Measurements from ENCODE around the gene FGF8. TPM values are rescaled to one million over a fixed set of nuclear protein-coding genes. Genes with fewer than 3 reads are reported as not detected.

The FGF8 gene
- total RNA-seq, 2 donors from 2014 or later: not detected

DNA sequence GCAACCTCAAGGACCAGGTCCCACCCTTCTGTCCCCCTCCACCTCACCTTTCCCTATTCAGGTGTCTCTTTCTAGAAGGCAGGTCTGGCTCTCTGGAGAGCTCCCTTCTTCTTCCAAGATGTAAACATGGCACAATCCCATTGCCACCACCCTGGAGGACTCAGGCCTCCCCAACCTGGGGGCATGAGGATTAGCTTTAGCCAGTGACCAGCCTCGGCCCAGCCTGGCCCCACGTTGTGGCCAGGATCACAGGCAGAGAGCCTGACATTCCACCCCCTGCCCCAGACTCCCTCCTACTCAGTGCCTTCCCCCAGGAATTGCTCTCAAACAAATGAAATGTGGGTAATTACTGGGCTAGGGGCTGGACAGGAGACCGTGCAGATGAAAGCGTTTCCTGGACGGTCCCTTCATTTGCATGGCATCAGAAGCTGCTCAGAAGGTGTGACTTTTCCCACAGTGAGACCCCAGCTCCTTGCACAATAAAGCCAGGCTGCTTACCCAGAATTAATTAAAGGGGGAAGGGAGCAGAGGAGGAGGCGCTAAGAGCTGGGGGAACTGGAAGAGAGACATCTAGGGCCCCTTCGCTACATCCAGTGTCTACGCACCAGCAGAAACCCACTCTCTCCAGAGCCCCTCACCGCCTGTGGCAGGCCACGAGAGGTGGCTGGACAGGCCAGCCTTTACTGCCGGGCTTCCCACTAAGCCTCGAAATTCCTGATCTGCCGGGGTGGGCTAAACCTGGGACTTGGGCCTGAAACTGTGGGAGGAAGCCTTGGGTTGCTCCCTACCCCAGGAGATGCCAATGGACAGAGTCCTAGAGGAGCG is 7.7 kb downstream of the FGF8 start:
- H3K27ac Mint-ChIP-seq: no peak overlapping the region
- no peaks in the 10 kb centered on the region for H3K36me3 Mint-ChIP-seq (ENCODE audit: low read depth)
- H3K4me3 Mint-ChIP-seq: no peak overlapping the region
- H3K9me3 Mint-ChIP-seq: no peaks in the 10 kb centered on the region
- H3K27me3 Mint-ChIP-seq: peaks cover 40% of the 10 kb centered on the region
- ATAC-seq (replicated peaks): no peak
- no peaks in the 10 kb centered on the region for H3K4me1 Mint-ChIP-seq

DNA sequence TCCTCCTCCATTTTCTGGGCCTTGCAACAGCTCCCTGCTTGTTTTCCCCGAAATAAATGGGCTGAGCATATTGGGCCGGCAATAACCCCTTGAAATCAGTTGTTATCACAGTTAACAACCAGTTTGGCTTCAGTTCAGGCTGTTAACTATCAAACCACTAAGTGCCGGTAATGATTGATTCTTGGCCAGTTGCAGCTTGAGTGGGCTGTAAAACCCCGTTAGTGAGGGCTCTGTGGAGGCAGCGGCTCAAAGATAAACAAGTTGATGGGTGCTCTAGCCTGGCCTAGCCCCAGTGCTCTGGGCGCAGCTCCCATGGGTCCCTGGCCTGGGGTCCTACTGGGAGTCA is 8.3 kb downstream of the FGF8 start:
- H3K27ac Mint-ChIP-seq: no peak overlapping the region
- no peaks in the 10 kb centered on the region for H3K36me3 Mint-ChIP-seq (ENCODE audit: low read depth)
- H3K4me3 Mint-ChIP-seq: no peak overlapping the region
- H3K27me3 Mint-ChIP-seq: peaks cover 33% of the 10 kb centered on the region
- H3K4me1 Mint-ChIP-seq: no peaks in the 10 kb centered on the region
- ATAC-seq (replicated peaks): no peak
- no peaks in the 10 kb centered on the region for H3K9me3 Mint-ChIP-seq

DNA sequence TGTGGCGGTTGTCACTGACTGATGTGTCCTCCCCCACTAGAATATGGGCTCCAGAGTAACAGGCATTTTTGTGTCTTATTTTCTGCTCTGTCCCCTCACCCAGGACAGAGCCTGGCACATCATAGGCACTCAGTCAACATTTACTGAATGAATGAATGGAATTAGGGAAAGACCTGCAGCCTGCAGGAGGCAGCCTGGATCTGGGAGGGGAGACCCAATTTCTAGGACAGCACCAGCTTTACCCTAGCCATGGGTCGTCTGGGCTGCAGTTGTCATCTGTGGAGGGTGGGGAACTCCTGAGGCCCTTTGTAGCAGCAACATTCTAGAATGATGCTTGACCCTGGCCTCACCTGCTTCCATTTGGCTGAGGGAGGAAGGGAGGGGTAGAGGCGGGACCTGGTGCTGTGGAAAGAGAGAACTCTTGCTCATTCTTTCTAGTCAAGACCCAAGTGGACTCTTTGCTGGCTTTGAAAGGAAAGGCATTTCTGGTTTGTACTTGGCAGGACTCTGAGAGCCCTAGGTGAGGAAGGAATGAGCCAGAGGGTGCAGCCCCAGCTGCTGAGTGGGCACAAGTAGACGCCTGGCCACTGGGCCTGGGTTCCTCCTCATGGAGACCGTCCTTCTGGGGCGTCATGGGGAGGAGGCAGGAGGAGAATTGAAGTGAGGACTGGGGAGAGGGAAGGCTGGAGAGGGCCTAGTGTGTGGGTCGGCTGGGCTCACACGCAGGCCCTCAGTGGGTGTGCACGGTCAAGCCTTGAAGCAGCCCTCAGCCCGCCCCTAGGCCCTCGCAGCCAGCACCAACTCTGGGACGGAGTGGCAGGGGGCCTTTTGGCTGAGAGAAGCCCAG is 8.9 kb downstream of the FGF8 start:
- ATAC-seq (replicated peaks): no peak
- Mint-ChIP-seq H3K36me3 (ENCODE audit: low read depth) (no peaks in the 10 kb centered on the region), H3K4me1 (no peaks in the 10 kb centered on the region), H3K9me3 (no peaks in the 10 kb centered on the region), H3K4me3 (no peak overlapping the region), H3K27ac (no peak overlapping the region), H3K27me3 (peaks cover 29% of the 10 kb centered on the region)

DNA sequence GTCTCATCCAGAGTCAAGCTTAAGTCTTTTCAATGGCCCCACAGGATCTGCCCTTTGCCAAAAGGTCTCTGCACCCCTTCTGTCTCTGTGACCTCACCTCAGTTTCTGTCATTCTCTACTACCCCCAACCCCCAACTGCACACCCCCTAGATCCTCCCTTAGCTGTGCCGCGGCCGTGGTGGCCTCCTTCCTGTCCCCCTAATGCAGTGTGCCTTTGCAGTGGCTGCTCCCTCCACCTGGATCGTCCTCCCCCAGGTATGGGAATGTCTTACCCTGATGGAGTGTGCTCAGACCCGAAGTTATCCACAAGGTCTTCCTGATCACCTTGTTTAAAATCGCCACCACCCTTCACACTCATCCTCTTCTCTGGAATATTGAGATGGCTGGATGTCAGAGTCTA is 9.6 kb downstream of the FGF8 start:
- Mint-ChIP-seq H3K4me1 (no peaks in the 10 kb centered on the region), H3K36me3 (ENCODE audit: low read depth) (no peaks in the 10 kb centered on the region), H3K4me3 (no peak overlapping the region), H3K9me3 (no peaks in the 10 kb centered on the region), H3K27ac (no peak overlapping the region), H3K27me3 (peaks cover 27% of the 10 kb centered on the region)
- no peak for ATAC-seq (replicated peaks)

DNA sequence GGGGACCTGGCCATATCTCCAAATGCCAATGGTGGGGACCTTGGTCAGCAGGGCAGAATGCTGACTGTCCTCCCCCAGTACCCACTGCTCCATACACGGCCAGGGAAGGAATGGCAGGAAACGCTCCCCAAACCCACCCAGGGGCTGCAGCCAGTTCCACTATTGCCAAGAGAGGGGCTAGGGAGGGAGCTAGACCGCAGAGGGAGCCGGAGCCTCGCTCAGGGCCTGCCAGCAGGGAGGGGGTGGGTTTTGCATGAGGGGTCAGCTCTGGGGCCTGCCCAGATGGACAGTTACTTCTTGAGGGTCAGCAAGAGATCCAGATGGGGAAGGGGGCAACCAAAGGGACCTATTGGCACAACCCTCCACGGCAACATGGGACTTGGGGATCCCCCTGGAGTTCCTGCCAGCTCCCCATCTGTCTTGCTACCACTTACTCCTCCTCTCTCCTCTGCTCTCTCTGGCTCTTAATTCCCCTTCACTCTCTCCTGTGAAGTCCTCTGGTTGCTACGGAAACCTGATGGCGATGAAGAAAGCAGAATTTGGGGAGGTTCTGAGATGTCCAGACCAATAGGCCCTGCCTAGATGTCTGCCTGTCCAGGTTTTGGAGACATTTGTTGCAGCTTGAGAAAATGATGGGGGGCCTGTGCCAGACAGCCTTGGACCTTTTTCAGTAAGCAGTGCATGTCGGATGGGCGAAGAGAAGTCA is 12.6 kb downstream of the FGF8 start:
- ATAC-seq (replicated peaks): no peak
- H3K4me1 Mint-ChIP-seq: no peaks in the 10 kb centered on the region
- H3K36me3 Mint-ChIP-seq (ENCODE audit: low read depth): no peaks in the 10 kb centered on the region
- peaks cover 22% of the 10 kb centered on the region for H3K27me3 Mint-ChIP-seq
- no peaks in the 10 kb centered on the region for H3K9me3 Mint-ChIP-seq
- H3K4me3 Mint-ChIP-seq: no peak overlapping the region
- no peak overlapping the region for H3K27ac Mint-ChIP-seq

DNA sequence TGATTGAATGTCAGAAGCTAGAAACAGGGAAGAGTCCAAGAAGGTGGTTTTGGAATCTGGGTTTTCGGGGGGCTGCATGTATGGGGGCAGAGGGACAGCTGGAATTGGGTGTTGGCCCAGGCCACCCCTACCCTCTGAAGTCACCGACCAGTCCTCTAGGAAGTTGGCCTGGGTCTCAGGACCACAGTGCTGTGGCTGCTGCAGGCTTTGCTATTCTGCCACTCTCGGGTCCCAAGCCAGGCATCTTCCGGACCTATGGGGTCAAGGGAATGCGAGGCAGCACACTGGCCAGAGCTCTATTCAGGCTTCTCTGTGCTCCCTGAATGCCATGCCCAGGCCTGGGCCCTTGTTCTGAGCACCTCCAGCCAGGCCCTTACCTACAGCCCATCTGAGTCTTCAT is 13.2 kb downstream of the FGF8 start:
- no peak overlapping the region for H3K27ac Mint-ChIP-seq
- ATAC-seq (replicated peaks): no peak
- no peaks in the 10 kb centered on the region for H3K36me3 Mint-ChIP-seq (ENCODE audit: low read depth)
- no peaks in the 10 kb centered on the region for H3K4me1 Mint-ChIP-seq
- H3K9me3 Mint-ChIP-seq: no peaks in the 10 kb centered on the region
- no peak overlapping the region for H3K4me3 Mint-ChIP-seq
- H3K27me3 Mint-ChIP-seq: peaks cover 24% of the 10 kb centered on the region

GRCh38 chr10:101761226-101761625 is 14.7 kb downstream of the FGF8 start:
- no peaks in the 10 kb centered on the region for H3K9me3 Mint-ChIP-seq
- no peaks in the 10 kb centered on the region for H3K4me1 Mint-ChIP-seq

DNA sequence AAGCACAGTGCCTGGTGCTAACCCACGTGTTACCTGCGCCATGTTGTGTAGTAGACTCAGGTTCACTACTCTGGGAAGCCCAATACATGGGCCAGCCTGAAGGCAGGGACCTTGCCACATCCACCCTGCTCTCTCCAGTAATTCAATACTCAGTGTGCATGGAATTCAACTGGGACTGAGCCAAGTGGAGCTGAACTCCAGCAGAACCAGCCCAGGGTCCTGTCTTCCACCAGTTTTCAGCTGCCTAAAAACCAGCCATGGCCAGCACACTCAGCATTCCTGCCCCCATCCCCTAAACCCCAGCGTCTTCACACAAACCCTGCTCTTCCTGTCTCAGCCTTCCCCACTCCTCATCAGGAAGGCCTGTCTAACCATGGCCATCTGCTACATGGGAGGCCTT is 15.4 kb downstream of the FGF8 start:
- no peaks in the 10 kb centered on the region for H3K4me1 Mint-ChIP-seq
- no peak overlapping the region for H3K4me3 Mint-ChIP-seq
- ATAC-seq (replicated peaks): no peak
- H3K36me3 Mint-ChIP-seq (ENCODE audit: low read depth): no peaks in the 10 kb centered on the region
- H3K27ac Mint-ChIP-seq: no peak overlapping the region
- peaks cover 17% of the 10 kb centered on the region for H3K27me3 Mint-ChIP-seq
- H3K9me3 Mint-ChIP-seq: no peaks in the 10 kb centered on the region

More at GRCh38 chr10:101761226-101761625, 14.7 kb downstream of the FGF8 start:
- Mint-ChIP-seq H3K27me3 (peaks cover 21% of the 10 kb centered on the region), H3K27ac (no peak overlapping the region), H3K36me3 (ENCODE audit: low read depth) (no peaks in the 10 kb centered on the region), H3K4me3 (no peak overlapping the region)
- ATAC-seq (replicated peaks): no peak

DNA sequence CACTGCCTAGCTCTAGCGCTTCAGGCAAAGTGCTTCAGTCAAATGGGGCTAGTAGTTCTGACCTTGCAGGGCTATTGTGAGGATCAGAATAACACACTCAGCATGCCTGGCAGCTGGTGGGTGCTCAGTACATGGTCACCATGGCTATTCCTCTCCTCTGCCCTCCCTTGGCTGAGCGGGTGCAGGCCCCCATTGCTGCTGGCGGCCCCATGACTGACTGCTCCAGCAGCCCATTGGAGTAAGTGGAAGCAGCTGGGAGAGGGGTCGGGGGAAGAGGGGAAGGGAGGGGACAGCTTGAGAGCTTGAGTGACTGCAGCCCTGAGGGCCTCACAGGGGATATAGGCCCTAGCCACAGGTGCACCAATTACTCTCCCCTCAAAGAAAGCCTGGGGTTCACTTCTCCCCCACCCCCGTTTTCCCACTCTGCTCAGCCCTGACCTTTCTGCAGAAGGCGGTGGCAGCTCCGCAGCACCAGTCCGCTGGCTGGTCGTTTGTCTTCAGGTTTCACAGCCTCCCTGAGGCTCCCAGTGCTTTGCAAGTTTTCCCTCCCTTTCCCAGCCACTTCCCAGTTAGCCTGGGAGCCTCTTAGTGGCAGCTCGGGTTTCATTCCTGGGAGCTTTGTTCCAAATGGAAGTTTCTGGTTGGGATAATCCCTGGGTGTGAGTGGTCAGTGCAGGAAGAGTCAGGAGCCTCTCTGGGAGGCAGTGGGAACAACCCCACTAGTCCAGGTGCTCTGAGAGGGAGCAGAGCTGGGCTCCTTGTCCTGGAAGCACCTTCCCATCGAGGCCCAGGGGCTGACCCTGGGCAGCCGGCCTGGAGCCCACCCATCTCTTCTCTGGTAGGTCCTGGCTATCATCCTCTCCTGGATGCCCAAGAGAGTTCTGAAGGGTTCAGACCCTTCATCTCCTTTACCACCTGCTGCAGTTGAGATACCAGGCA is 16.3 kb downstream of the FGF8 start:
- no peaks in the 10 kb centered on the region for H3K9me3 Mint-ChIP-seq
- no peak overlapping the region for H3K27ac Mint-ChIP-seq
- ATAC-seq (replicated peaks): no peak
- no peaks in the 10 kb centered on the region for H3K36me3 Mint-ChIP-seq (ENCODE audit: low read depth)
- H3K27me3 Mint-ChIP-seq: peaks cover 15% of the 10 kb centered on the region
- no peaks in the 10 kb centered on the region for H3K4me1 Mint-ChIP-seq
- no peak overlapping the region for H3K4me3 Mint-ChIP-seq

- Mint-ChIP-seq H3K27ac (no peak overlapping the region), H3K9me3 (no peaks in the 10 kb centered on the region), H3K36me3 (ENCODE audit: low read depth) (no peaks in the 10 kb centered on the region), H3K27me3 (peaks cover 18% of the 10 kb centered on the region), H3K4me1 (no peaks in the 10 kb centered on the region), H3K4me3 (no peak overlapping the region)
- no peak for ATAC-seq (replicated peaks)
Observed at GRCh38 chr10:101758858-101759257, 17.1 kb downstream of the FGF8 start.

DNA sequence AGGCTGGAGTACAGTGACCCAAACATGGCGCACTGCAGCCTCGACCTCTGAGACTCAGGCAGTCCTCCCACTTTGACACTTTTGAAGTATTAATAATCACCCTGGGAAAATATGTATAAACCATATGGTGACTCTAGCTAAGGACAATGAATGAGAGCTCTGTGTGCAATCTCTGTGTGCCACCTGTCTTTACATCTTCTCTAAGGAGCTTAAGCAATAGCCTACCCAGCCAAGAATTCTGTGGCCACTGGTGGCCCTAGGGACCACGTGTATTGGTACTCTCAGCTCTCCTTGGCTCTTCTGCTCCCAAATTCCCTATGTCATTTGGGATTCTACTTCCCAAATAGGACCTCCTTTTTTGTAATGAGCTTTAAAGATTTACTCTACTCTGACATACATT is 23.7 kb downstream of the FGF8 start:
- Mint-ChIP-seq H3K9me3 (no peaks in the 10 kb centered on the region), H3K27me3 (peaks cover 9% of the 10 kb centered on the region), H3K4me1 (no peaks in the 10 kb centered on the region), H3K4me3 (no peak overlapping the region), H3K36me3 (ENCODE audit: low read depth) (no peaks in the 10 kb centered on the region), H3K27ac (no peak overlapping the region)
- no peak for ATAC-seq (replicated peaks)

DNA sequence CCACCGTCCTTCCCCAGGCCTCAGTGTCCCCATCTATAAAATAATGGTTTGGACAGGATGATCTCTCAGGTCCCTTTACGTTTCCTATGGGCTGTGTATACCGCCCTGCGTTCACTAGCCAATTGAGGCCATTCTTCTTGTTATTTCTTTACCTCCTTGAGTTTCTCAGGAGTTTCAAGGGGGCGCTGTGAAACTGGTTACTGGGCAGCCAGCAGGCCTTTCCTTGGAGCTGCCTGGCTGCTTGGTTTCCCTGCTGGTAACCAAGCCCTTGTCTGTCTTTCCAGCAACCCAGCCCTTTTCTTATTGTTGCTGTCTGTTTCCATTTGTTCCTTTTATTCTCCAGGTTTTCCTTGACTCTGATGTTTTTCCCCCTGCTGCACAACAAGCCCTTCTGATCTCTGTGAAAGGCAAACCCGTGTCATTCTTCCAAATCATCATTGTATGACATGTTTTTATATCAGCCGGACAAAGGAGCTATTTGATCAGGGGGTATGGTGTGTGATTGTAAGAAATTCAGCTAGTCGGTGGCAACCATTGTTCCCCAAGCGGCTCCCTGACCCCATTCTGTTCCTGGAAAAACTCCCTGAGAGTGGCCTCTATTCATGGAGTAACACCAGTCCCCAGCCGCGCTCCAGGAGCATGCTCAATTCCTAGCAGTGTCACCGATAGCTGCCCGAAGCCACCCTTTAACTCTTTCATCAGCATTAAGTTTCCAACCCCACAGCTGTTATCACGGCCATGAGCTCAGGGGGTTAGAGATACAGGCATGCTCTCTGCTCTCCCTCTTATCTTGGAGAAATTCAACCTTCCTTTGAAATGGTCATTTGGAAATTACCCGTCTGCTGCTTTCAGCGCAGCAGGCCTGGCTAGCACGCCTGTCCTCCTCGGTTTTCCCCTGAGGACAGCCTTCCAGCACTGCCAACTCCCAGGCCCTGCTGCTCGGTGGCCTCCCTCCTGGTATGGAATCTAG is 26.6 kb downstream of the FGF8 start:
- Mint-ChIP-seq H3K9me3 (no peaks in the 10 kb centered on the region), H3K4me1 (no peaks in the 10 kb centered on the region), H3K27me3 (peaks cover 7% of the 10 kb centered on the region), H3K36me3 (ENCODE audit: low read depth) (no peaks in the 10 kb centered on the region), H3K27ac (no peak overlapping the region), H3K4me3 (no peak overlapping the region)
- no peak for ATAC-seq (replicated peaks)

- Mint-ChIP-seq H3K36me3 (ENCODE audit: low read depth) (no peaks in the 10 kb centered on the region), H3K4me3 (no peak overlapping the region), H3K27ac (no peak overlapping the region), H3K9me3 (no peaks in the 10 kb centered on the region), H3K4me1 (no peaks in the 10 kb centered on the region), H3K27me3 (peaks cover 5% of the 10 kb centered on the region)
- no peak for ATAC-seq (replicated peaks)
Observed at GRCh38 chr10:101748496-101748895, 27.4 kb downstream of the FGF8 start.
